GM18508 (cell line): ENCODE results near the gene MOB3C.

Experiments used
- ATAC-seq: cut with Tn5 transposase; IDR thresholded peaks from one replicate; pipeline ENCODE4 v1.9.1; 2021; ENCODE audit warnings: moderate number of reproducible peaks; ENCODE audit not compliant: insufficient read depth, unreplicated experiment

The MOB3C gene

DNA sequence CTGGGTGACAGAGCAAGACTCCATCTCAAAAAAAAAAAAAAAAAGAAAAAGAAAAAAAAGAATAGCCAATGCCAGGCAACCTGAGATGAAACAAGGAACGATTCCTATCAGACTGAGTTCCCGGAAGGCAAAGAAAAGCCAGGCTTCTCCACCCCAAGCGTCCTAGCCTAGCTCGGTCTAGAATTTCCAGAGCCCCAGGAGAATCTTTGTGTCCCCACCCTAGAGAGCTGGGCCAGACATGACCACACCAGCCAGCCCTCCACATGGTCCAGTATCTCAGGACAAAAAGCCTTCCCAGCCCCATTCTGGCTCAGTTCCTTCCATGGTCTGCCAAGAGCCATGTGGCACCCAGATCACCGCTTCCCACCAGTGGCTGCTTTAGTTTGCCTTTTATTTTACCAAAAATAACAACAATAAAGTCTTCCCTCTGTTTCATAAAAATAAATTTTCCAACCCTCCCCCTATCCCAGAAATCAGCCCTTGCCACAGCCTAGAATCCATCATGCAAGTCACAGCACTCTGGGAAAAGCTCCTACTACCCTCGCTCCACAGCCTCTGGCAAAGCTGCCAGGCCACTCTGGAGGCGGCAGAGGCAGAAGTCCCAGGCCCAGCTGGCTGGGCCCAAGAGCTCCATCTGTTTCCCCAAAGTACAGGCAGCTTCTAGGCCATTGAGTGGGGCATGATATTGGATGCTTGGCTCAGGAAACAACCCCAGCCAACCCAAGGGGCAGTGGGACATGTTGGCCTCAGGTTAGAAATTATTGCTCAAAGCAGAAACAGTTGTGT lies 9.1 kb downstream of the MOB3C start:
- no peak for ATAC-seq

DNA sequence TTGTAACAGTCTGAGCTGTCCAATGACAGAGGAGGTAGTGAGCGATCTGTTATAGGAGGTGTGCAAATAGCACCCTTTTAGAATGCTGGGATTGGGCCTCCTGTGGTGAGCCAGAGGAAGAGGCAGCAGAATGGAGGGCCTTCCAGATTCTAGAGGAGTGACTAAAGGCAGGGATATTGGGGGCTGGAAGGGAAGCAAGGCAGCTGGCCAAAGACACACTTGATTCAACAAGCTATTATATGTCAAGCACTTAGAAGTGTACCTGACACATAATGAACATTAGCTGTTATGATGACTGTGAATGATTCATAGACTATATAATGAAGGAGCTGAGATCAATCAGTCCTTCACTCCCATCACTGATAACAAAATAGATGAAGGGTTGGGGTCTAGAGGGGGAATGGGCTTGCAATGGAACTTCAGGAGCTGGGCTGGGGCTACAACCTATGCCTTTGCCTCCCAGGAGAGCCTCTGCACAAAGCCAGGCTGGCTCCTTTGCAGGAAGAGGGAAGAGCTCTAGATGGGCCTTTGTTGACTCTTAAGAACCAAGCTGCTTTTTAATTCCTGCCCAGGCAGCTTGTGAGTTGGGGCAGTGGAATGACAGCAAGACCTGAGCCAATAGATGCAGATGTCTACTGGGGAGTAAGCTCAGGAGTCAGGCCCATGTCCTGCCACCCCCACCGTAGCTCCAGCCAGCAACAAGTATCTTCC lies 10.2 kb downstream of the MOB3C start:
- no peak for ATAC-seq

DNA sequence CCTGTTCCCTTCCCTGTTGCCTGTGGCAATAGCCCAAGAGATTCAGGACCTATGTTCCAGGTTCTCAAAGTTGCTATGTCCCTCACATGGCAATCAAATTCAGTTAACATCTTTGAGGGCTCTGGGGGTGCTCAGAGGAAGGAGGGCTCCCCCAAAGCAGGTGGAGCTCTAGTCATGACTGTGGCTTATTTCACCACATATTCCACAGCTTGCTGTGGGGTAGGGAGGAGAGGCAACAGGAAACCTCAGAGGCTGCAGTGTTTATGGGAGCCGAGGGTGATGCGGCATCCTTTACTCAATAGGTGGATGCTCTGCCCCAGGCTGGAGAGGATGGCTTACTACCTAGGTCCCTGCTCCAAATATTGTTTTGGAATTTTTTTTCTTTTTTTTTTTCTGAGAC lies 11.4 kb downstream of the MOB3C start:
- no peak for ATAC-seq

DNA sequence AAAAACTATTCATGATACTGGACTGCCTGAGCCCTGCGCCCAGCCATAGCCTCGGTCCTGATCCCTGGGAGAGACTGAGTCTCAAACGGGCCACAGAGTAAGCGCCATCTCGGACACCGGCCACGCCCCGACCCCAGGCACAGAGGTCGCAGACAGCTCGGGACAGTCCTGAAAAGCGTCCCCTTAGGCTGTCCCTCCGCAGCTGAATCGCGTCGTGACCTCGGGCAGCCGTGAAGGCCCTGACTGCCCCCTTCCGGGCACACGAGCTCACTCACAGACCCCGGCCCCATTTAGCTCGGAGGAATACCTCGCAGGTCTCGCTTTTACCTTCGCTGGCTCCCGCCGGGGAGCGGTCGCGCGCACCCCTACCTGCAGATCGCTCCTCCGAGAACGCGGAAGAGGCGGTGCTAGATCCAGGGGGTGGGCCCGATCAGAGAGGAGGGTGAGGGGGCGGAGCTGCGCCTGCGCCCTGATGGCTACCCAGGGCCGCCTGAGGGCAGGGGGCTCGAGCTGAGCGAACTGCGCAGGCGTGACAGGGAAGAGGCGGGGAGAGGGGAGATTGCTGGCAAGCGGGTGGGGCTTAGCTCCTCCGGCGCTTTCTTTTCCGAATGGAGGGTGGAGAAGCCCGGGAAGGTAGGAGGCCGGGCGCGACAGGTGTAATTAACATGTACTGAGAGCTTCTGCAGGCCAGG lies 12.6 kb downstream of the MOB3C start, which contains the start of gene MKNK1:
Gene MKNK1 (minus strand): TSS at position 411 of the 692 bp plus-strand sequence. CDS start 20,941 bp downstream, outside the sequence.
- ATAC-seq: peak; percentile 87

DNA sequence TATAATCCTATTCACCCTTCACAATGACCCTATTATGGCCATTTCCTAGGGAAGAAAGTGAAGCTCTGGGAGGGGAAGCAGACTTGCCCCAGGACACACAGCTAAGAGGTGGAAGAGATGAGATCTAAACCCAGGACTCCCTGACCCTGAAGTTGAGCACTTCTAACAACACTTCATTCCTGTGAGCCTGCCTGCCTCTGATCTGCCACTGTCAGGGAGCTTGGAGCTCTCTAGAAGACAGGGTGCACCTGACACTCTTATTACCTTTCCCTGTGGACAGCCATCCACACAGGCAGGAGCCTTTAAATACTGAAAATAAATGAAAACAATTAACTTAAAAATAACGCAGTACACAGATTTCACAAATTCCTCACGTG lies 13.1 kb downstream of the MOB3C start:
- no peak for ATAC-seq

DNA sequence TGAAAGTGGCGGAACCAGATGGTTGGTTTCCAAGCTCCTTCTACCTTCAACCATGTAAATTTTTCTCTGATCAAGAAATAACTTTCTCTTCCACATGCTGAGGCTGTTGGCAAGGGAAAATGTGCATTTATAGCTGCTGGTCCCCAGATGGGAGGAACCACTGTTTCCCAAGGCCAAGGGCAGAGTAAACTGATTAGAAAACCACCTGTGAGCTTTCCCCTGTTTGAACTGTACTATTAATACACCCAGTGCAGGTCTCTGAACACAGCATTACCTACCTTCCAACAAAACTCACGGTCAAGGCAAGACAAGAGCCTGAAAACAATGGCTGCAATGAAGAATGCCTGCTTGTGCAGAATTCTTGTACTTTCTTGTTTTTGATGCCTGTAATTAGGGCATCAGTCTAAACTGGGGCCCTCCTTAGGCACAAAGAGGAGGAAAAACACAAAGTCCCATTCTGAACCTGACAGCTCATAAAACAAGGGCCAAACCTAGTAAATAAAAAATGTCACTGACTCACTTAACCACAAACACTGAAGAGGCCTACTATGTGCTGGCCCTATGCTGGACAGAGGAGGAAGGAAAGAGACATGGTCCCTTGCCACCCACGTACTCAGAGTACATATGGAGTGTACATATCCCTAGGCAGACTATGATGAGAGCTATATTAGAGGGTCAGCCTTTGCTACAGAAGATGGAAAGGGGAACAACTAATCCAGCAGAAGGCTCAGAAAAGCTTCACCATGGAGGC lies 15.2 kb downstream of the MOB3C start:
- ATAC-seq: no peak

DNA sequence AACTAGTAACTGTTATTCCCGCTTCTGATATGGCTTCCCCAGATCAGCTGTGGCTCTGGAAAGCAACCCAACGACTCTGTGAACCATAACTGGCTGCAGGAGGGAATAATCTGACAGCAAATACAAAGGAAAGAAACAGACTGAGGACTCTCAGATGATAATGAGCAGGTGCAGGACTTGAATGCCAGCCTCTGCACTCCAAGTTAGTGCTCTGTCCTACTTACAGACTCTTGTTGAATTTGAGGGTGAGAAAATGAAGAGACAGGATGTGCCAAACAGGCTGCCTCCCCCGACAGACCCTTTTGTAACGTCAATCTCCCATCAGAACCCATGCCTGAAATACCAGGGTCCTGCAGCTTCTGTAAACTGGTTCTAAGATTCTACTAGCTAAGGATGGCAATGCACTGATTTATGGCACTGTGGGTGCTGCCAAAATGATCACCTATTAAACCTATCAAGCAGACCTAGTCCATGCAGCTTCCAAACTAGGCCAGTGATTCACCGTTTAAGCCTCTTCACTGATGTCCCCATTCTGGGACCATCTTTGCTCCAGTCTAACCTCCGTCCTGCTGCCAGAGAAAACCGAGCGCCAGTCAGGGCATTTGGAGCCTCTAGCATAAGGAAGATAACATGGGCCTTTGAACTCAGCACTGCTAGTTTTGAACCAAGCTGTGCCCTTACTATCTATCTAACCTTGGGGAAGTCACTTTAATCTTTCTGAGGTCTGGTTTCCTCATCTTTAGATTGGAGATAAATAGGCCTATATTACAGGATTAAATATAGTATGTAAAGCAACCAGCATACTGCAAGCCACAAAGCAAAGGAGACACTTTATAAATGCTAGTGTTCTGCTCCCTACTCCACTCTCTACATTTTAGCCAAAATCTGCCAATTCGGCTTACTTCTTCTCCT lies 17.3 kb downstream of the MOB3C start:
- no peak for ATAC-seq

DNA sequence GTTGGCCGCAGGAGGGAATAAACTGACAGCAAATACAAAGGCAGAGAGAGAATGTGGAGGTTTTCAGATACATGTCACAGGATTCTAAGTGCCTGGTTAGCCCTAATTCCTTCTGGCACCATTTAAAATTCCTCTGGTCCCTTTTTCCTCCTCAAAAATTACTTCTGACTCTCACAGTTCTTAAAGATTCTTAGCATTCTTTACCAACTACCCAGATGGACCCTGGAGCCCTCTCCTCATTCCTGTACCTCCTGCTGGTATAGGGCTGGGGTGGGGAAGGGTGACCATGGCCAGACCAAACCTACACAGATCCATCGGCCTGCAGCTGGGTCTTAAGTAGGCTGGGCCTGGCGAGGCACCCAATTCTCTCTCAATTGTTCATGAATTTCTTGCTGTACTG lies 19.8 kb downstream of the MOB3C start:
- ATAC-seq: no peak

DNA sequence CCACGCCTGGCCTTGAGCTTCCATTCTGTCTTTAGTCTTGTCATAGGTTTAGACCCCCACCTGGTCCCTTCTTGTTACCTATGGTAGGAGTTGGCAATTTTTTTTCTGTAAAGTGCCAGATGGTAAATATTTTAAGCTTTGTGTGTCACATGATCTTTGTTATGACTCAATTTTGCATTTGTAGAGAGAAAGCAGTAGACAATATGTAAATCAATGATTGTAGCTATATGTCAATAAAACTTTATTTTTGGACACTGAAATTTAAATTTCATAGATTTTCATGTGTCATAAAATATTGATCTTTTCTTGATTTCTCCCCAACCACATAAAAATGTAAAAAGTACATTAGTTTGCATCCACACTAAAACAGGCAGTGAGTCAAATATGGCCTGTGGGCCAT lies 20.6 kb downstream of the MOB3C start:
- ATAC-seq: no peak

DNA sequence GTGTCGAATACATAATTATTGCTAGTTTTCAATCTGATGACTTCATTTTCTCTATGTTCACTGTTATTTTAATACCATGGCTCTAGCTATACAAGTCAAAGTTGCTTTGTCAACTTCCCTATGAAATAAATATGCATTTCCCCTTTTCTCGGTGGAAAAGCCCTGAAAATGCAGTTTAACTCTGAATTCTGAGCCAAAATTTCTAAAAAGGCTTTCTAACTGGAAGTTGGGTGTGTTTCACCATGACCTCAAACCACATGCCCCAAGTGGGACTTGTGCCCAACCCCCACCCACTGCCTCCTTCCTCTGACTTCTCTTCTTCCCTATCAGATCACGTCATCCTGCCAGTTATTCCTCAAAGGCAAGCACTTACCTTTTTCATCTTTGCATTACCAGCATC lies 21.5 kb downstream of the MOB3C start:
- ATAC-seq: no peak

DNA sequence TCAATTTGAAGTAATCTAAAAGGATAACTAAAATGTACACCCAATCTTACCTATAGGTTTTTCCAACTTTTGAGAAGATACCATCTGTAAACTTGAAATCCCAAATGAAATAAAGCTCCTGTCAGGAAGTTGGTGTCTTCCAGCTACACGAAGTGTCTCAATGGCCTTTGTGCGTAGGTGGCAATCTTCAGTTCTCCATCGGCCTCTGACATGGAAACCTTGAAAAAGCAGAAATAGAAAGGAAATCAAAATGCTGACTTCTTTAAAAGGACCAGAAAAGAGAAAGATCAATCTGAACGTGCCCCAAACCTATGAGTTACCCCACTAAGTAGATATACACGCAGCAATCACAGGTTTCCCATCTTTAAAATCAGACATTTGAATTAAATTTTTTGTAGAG lies 22.5 kb downstream of the MOB3C start:
- no peak for ATAC-seq

DNA sequence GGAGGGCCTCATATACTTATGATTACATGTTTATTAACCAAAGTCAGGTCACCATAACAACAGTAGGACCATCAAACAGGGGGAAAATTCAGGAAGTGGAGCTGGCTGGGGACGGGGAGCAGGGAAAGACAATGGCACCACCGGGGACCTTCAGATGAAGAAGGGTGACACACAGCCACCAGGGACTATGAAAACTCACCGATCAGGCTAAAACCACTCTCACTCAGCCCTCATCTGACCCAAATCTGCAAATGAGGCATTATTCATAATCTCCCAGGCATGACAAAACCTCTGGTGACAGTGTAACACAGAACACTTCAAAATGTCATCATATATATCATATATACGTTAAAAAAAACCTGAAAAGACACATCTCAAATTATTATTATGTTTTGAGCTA lies 23.8 kb downstream of the MOB3C start:
- no peak for ATAC-seq

DNA sequence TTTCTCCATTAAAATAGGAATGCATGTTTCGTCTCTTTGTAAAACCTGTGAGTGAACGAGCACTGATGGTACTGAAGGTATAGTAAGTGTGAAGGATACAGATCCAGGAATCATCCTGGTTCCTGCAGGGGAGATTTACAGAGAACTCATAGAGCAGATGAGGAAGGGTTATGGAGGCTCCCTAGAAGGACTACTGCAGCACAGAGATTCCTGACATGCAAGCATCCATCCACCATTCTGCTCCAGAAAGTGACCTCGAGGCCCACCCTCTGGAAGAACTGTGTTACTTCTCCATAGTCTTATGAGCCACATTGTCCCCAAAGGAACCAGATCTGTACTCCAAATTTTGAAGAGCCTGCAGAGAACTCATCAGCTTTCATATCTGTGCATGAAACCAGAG lies 27.1 kb downstream of the MOB3C start:
- ATAC-seq: no peak

DNA sequence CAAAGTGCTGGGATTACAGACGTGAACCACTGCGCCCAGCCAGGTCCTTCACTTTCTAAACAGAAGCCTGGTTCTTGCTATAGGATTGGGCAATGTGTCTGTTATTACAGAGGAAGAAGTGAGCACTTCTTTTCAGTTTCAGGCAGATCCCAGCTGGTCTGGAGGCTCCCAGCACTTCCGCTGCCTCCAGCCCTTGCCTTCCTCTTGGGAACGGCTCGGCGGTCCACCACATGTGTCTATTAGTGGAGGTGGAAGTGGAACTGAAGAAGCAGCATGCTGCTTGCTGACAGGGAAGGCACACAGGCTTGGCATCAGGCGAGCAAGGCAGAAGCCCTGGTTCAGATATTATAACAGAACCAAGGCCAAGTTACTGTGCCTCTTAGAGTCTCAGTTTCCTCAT lies 29.5 kb downstream of the MOB3C start:
- ATAC-seq: no peak

DNA sequence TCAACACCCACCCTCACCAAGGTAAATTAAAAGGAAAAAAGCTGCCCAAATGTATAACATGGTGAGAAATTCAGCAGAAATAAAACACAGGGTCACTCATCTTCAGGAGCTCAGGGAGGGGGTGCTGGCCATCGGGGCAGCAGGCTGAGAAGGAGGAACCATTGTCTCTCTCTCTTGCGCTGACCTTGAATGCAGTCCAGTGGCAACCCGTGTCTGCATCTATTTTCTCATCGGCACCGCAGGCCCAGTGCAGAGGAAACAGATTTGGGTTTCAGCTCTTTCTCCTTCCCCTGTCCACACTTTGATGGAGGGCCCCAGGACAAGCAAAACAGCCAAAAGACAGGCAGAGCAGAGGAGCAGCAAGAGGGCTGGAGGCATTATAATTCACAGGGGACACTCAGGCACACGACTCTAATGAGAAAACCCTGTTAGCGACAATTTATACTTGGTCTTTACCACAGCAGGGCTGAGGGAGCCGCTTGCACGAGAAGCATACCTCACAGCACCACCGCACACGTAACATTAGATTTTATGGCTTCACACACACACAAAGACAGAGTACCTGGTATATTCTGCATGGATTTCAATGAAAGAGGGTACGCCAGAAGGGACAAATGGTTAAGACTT lies 31.2 kb downstream of the MOB3C start:
- ATAC-seq: no peak

DNA sequence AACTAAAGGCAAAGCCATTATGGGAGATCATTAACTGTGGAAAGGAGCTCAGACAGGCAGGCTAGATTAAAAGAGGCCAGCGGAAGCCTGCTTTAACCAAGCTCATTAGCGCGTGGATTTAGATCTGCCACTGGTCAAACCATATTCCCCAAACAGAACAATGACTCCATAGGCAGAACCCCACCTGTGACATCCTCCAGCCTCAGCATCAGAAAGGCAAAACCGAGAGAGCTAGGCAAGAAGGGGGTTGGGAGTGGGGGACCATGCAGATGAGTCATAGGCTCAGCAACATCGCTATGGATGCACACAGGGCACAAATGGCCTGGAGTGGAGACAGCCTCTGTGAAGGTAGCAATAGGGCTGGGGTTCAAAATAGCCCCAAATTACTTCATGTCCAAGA lies 33.1 kb downstream of the MOB3C start:
- ATAC-seq: no peak

DNA sequence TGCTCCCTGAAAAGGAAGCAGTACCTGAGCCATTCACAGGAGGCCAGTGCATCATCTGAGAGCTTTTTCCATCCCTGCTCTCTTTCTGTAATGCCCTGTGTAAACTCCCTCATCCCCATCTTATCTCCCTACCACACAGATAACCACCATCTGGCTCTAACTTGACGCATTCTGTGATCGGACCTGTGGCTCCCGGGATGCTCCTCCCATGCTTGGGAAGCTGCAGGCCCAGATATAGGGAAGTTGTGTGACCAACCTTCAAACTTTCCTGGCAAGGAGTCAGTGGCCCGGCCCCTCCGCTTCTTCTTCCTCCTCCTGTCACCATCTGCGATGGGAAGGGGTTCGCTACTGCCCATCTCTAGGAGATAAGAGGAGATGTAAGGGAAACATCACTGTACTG lies 33.6 kb downstream of the MOB3C start:
- no peak for ATAC-seq

DNA sequence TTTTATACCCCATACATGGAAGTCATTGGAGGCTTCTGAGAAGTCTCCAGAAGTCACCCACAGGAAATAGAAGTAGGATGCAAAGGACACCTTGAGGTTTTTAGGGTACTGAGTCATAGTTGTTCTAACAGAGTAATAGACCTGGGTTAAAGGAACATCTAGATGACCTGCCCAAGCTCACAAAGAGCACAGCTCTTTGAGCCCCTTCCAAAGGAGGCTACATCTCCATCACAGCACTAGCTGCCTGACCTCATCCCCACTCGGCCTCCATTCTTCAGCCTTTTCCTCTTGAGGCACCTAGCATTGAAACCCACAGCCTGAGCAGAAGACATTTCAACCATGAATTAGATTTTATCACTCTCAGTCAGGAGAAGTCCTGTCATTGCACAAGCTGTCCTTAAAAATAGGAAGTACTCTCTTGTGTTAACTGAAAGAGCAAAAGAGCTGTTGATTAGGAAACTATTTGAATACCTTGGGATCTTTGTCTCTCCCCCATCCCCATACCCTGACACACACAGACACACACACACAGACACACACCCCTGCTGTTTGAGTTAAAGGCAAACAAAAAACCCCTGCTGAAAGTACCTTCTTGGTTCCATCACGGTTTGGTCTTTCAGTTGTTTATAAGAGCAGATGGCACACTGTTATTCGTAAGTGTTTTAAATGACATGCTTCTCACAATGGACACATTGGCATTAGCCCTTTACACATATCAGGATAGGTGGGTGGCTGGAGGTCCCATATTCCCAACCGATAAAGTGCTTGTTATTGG lies 34.7 kb downstream of the MOB3C start:
- no peak for ATAC-seq
